OCI-LY3 (cell line): ENCODE measurements around the gene FAM184A.

ENCODE experiments used
- H2AFZ ChIP-seq: fragments of 200-600, 300-600 bp; shearing (Covaris generic); 2 replicates; pipeline ENCODE4 v1.6.0; 2014; ENCODE audit warnings: antibody characterized with exemption, low read depth, low read length
- H3K27ac ChIP-seq: fragments of 200-600, 300-600 bp; sonication (generic); 2 replicates; pipeline ENCODE4 v1.5.1; 2014; ENCODE audit warnings: mild to moderate bottlenecking, low read length, moderate library complexity, mixed read lengths
- H3K27me3 ChIP-seq: fragments of 200-600, 300-600 bp; sonication (generic); 2 replicates; pipeline ENCODE4 v1.6.1; 2014; ENCODE audit warnings: low read depth, low read length, mixed read lengths
- H3K36me3 ChIP-seq: fragments of 200-600, 300-600 bp; sonication (generic); replicated peaks from 2 replicates; pipeline ENCODE3; 2014; ENCODE audit warnings: low read depth, low read length, mixed read lengths
- H3K4me1 ChIP-seq: fragments of 300-600, 200-600 bp; sonication (generic); 2 replicates; pipeline ENCODE4 v1.6.1; 2014; ENCODE audit warnings: low read length, mixed read lengths
- H3K4me2 ChIP-seq: fragments of 200-600, 300-600 bp; sonication (generic); 2 replicates; pipeline ENCODE4 v1.6.1; 2014; ENCODE audit warnings: low read length, mixed read lengths
- H3K4me3 ChIP-seq: fragments of 300-600, 200-600 bp; sonication (generic); 2 replicates; pipeline ENCODE4 v1.5.1; 2014; ENCODE audit warnings: antibody characterized with exemption, mild to moderate bottlenecking, low read length, moderate library complexity
- H3K79me2 ChIP-seq: fragments of 300-600, 200-600 bp; shearing (Covaris generic); 2 replicates; pipeline ENCODE4 v1.6.1; 2014; ENCODE audit warnings: mild to moderate bottlenecking, low read length, mixed read lengths
- H3K9ac ChIP-seq: fragments of 300-600, 200-600 bp; shearing (Covaris generic); 2 replicates; pipeline ENCODE4 v1.6.0; 2014; ENCODE audit warnings: mild to moderate bottlenecking, low read length, moderate library complexity
- H3K9me3 ChIP-seq: fragments of 200-600, 300-600 bp; shearing (Covaris generic); 2 replicates; pipeline ENCODE4 v1.6.1; 2014; ENCODE audit warnings: low read length, mixed read lengths; ENCODE audit not compliant: insufficient read depth
- H4K20me1 ChIP-seq: fragments of 200-600, 300-600 bp; sonication (generic); 2 replicates; pipeline ENCODE4 v1.6.1; 2016; ENCODE audit warnings: low read length, mixed read lengths; ENCODE audit not compliant: insufficient read depth
- CTCF ChIP-seq: fragments of 200-600, 300-600 bp; sonication (generic); IDR thresholded peaks from 2 replicates; pipeline ENCODE4 v1.5.1; 2014; ENCODE audit warnings: antibody characterized with exemption, low read length, low read depth
- EZH2phosphoT487 ChIP-seq: fragments of 200-600 bp; shearing (Covaris generic); IDR thresholded peaks from 2 replicates; pipeline ENCODE4 v1.6.1; 2018; ENCODE audit warnings: antibody characterized with exemption, mixed run types, low read depth

Gene FAM184A

GRCh38 chr6:119096721-119097565 is 18.5 kb upstream of the FAM184A start:
- Histone ChIP-seq H3K4me2 (peak overlapping the region; percentile 36), H4K20me1 (no peaks in the 10 kb centered on the region), H3K36me3 (no peaks in the 10 kb centered on the region), H3K27me3 (no peaks in the 10 kb centered on the region), H3K4me3 (no peak overlapping the region), H3K79me2 (no peaks in the 10 kb centered on the region), H3K4me1 (peaks cover 14% of the 10 kb centered on the region), H3K27ac (no peak overlapping the region), H3K9me3 (no peaks in the 10 kb centered on the region), H3K9ac (no peak overlapping the region), H2AFZ (no peak overlapping the region)
- TF ChIP-seq EZH2phosphoT487 (no peak), CTCF (no peak)

GRCh38 chr6:119090256-119090655 is 11.8 kb upstream of the FAM184A start:
- no peak overlapping the region for H3K4me2 ChIP-seq
- H4K20me1 ChIP-seq, result no peaks in the 10 kb centered on the region
- H3K79me2 ChIP-seq, result no peaks in the 10 kb centered on the region
- TF ChIP-seq EZH2phosphoT487, result no peak
- TF ChIP-seq CTCF, result no peak
- no peak overlapping the region for H3K27ac ChIP-seq
- no peaks in the 10 kb centered on the region for H3K36me3 ChIP-seq
- no peak overlapping the region for H3K4me3 ChIP-seq
- H3K27me3 ChIP-seq, result no peaks in the 10 kb centered on the region
- H3K9ac ChIP-seq, result no peak overlapping the region
- H3K9me3 ChIP-seq, result no peaks in the 10 kb centered on the region
- no peaks in the 10 kb centered on the region for H3K4me1 ChIP-seq
- no peak overlapping the region for H2AFZ ChIP-seq

GRCh38 chr6:119084784-119085183 is 6.3 kb upstream of the FAM184A start:
- Histone ChIP-seq H3K36me3 (no peaks in the 10 kb centered on the region), H3K79me2 (no peaks in the 10 kb centered on the region), H3K4me2 (no peak overlapping the region), H3K27ac (no peak overlapping the region), H3K4me1 (no peaks in the 10 kb centered on the region), H3K9me3 (no peaks in the 10 kb centered on the region), H3K27me3 (no peaks in the 10 kb centered on the region), H3K4me3 (no peak overlapping the region), H4K20me1 (no peaks in the 10 kb centered on the region), H2AFZ (no peak overlapping the region), H3K9ac (no peak overlapping the region)
- TF ChIP-seq EZH2phosphoT487 (no peak), CTCF (no peak)

GRCh38 chr6:119083007-119083406 is 4.5 kb upstream of the FAM184A start:
- H3K4me1 ChIP-seq, result peaks cover 5% of the 10 kb centered on the region; the same call in 1 of the 2 replicates
- H4K20me1 ChIP-seq, result no peaks in the 10 kb centered on the region
- no peak for TF ChIP-seq EZH2phosphoT487
- TF ChIP-seq CTCF, result no peak
- H3K36me3 ChIP-seq, result no peaks in the 10 kb centered on the region
- H3K4me3 ChIP-seq, result no peak overlapping the region
- no peak overlapping the region for H3K4me2 ChIP-seq
- H3K27me3 ChIP-seq, result no peaks in the 10 kb centered on the region
- no peaks in the 10 kb centered on the region for H3K79me2 ChIP-seq
- H3K9ac ChIP-seq, result no peak overlapping the region
- H3K9me3 ChIP-seq, result no peaks in the 10 kb centered on the region
- H2AFZ ChIP-seq, result no peak overlapping the region
- H3K27ac ChIP-seq, result no peak overlapping the region
